C4-2B (cell line): Measurements from ENCODE around the gene CCDC88C.

ENCODE experiments used
- H3K27ac ChIP-seq: fragments of 450-650 bp; 2 replicates; pipeline ENCODE4 v1.5.1; 2017
- ZFX ChIP-seq: fragments of 450-650 bp; IDR thresholded peaks from 2 replicates; pipeline ENCODE4 v1.6.1; 2017
- TF ChIP-seq, protein P1 (sequence below): fragments of 450-650 bp; conservative IDR thresholded peaks from 2 replicates; pipeline ENCODE4 v1.5.1; 2017; ENCODE audit warnings: mild to moderate bottlenecking

Gene CCDC88C

DNA sequence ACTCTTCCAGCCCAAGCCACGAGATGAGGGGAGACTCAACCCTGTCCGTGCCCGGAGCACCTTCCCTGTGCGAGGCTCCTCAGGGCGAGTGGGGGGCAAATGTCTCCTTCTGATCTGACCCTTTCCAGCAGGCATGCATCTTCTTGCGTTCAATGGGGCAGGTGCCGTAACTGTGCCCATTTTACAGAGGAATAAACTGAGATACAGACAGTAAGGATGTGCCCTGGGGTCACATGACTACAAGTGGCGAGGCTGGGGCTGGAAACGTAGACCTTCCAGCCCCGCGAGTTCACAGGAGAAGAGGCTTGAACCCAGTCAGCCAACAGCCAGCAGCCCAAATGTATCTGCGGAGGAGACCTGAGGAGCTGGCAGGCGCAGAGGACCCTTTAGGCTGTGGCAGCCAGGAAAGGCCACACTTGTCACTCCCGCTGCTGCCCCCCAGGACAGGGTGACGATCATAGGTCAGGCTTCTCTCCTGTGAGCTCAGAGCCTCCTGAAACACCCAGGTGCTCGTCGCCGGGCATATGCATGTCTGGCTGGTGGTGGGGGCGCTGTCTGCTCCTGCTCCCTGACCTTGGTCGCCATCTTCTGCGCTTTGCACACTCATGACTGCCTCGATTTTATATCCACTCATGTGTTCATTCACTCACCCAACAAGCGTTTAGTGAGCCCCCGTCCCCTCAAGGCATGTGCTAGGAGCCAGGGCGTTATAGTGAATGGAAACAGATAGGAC is 41.7 kb downstream of the CCDC88C start:
- H3K27ac ChIP-seq: peak overlapping the region; percentile 76
- no peak for TF ChIP-seq ZFX
- TF ChIP-seq, protein P1, sequence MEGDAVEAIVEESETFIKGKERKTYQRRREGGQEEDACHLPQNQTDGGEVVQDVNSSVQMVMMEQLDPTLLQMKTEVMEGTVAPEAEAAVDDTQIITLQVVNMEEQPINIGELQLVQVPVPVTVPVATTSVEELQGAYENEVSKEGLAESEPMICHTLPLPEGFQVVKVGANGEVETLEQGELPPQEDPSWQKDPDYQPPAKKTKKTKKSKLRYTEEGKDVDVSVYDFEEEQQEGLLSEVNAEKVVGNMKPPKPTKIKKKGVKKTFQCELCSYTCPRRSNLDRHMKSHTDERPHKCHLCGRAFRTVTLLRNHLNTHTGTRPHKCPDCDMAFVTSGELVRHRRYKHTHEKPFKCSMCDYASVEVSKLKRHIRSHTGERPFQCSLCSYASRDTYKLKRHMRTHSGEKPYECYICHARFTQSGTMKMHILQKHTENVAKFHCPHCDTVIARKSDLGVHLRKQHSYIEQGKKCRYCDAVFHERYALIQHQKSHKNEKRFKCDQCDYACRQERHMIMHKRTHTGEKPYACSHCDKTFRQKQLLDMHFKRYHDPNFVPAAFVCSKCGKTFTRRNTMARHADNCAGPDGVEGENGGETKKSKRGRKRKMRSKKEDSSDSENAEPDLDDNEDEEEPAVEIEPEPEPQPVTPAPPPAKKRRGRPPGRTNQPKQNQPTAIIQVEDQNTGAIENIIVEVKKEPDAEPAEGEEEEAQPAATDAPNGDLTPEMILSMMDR: no peak

- TF ChIP-seq ZFX: no peak
- TF ChIP-seq, protein P1: no peak
- H3K27ac ChIP-seq: peak overlapping the region; percentile 76
Observed at GRCh38 chr14:91374879-91375702, 42.5 kb downstream of the CCDC88C start.

GRCh38 chr14:91374287-91374878 is 43.2 kb downstream of the CCDC88C start:
- peak overlapping the region; percentile 76 for H3K27ac ChIP-seq
- TF ChIP-seq, protein P1: no peak
- no peak for TF ChIP-seq ZFX

DNA sequence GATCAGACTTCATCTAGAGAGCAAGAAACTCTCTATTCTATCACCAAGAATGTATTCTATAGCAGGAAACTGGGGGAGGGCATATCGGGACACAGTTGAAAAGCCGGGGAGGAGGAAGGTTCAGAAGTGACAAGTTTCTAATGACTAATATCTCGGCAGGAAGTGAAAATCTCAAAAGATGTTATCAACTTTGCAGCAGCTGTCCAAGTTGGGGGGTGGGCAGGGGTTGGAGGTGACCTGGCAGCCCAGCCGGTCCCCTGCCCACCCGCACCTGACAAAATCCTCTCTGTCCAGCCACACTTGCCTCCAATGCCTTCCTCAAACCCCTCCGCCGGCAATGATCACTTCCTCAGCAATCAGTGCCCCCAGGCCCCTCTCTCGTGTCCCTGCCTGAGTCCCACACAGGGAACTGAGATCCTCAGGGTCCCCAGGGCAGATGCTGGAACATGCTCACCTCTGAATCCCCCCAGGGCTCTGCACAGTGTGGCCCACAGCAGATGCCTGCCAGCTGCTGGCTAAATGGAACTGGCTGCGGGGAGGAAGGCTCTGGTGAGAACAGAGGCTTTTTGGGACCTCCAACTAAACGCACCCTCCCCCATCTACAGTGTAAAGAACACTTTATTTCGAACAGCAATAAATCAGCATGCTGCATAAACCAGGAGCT is 43.9 kb downstream of the CCDC88C start:
- peak overlapping the region; percentile 76 for H3K27ac ChIP-seq
- no peak for TF ChIP-seq ZFX
- TF ChIP-seq, protein P1: no peak

- peak overlapping the region; percentile 76 for H3K27ac ChIP-seq
- TF ChIP-seq ZFX: no peak
- TF ChIP-seq, protein P1: no peak
Observed at GRCh38 chr14:91372671-91373495, 44.7 kb downstream of the CCDC88C start.

GRCh38 chr14:91371990-91372375 is 45.6 kb downstream of the CCDC88C start:
- peak overlapping the region; percentile 76 for H3K27ac ChIP-seq
- TF ChIP-seq, protein P1: no peak
- no peak for TF ChIP-seq ZFX
